ENCODE data around the gene EEF1E1. TPM values are rescaled to one million over a fixed set of nuclear protein-coding genes. Genes with fewer than 3 reads are reported as not detected.

Gene EEF1E1
- polyA plus RNA-seq, 1 donor from 2014 or later: 113 TPM

DNA sequence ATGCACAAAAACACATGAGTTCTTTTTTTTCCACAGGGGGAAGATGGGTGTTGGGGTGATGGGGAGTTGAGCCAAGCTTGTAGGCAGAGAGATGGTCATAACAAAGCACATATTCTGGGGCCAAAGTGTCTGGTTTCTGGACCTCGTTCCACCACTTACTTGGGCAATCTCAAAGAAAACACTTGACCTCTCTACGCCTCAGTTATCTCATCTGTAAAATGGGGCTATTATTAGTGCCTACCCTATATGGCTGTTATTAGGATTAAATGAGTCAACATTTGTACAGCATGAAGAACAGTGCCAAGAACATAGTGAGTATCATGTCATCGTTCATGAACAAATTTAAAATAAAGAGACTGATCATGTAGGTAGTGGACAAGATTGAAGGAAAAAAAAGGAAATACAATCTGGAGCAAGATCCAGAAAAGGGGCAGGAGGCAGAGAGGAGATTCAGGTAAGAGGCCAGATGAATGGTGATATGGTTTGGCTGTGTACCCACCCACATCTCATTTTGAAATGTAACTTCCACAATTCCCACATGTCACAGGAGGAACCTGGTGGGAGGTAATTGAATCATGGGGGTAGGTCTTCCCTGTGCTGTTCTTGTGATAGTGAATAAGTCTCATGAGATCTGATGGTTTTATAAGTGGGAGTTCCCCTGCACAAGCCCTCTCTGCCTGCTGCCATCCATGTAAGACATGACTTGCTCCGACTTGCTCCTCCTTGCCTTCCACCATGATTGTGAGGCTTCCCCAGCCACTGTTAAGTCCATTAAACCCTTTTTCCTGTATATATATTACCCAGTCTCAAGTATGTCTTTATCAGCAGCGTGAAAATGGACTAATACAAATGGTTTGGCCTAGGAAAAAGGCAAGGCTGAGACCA lies 14.2 kb downstream of the EEF1E1 start:
- Histone ChIP-seq H3K36me3 (ENCODE audit: insufficient read depth, low read length) (peaks cover 6% of the 10 kb centered on the region), H3K4me2 (ENCODE audit: low read length) (no peak overlapping the region), H3K9me2 (ENCODE audit: insufficient read depth, low read length) (no peaks in the 10 kb centered on the region), H2AFZ (ENCODE audit: low read depth, low read length) (no peak overlapping the region), H3K27ac (ENCODE audit: low read length) (no peak overlapping the region), H4K20me1 (ENCODE audit: insufficient read depth) (no peaks in the 10 kb centered on the region), H3K9me3 (ENCODE audit: low read length) (no peaks in the 10 kb centered on the region), H3K9ac (ENCODE audit: low read length) (no peak overlapping the region), H3K4me3 (ENCODE audit: low read length) (no peak overlapping the region), H3K79me2 (replicated peaks; ENCODE audit: insufficient read depth, low read length) (no peaks in the 10 kb centered on the region), H3F3A (ENCODE audit: insufficient read depth, low read length, poor library complexity, severe bottlenecking) (no peaks in the 10 kb centered on the region), H3K27me3 (ENCODE audit: insufficient read depth, low read depth, low read length) (no peaks in the 10 kb centered on the region)
- TF ChIP-seq RAD21 (conservative IDR thresholded peaks at IDR 0.05) (no peak), CTCF (IDR thresholded peaks at IDR 0.05; ENCODE audit: poor library complexity, severe bottlenecking) (no peak), SMC3 (conservative IDR thresholded peaks at IDR 0.05; ENCODE audit: poor library complexity) (no peak), POLR2AphosphoS5 (IDR thresholded peaks at IDR 0.05) (no peak), TAF1 (IDR thresholded peaks at IDR 0.05; ENCODE audit: low read depth) (no peak), MXI1 (conservative IDR thresholded peaks at IDR 0.05; ENCODE audit: poor library complexity, severe bottlenecking) (no peak), EZH2 (IDR thresholded peaks at IDR 0.05; ENCODE audit: borderline replicate concordance, insufficient read depth, low read length, poor library complexity, severe bottlenecking) (no peak)

DNA sequence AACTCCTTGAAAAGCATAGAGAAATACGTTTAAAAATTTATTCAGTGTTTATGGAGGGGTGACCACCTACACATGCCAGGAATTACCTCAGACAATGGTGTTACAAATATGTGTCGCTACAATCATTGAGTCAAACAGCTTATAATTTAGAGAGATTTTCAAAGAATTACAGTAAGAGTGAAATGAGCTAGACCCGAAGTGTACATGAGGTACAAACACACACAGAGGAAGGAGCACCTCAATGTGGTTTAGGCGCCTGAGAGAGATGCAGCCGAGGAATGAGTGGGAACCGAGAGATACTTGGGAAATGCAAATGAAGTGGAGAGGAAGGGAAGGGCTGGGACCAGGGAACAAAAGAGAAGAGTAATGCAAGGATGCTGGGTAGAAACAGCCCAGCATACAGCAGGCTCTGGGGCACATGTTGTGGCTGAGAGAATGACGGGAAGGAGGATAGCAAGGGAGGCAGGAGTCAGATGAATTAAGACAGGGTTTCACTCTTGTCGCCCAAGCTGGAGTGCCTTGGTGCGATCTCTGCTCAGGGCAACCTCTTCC lies 15.5 kb downstream of the EEF1E1 start:
- Histone ChIP-seq H2AFZ (ENCODE audit: low read depth, low read length) (no peak overlapping the region), H3K9me3 (ENCODE audit: low read length) (no peaks in the 10 kb centered on the region), H3K27ac (ENCODE audit: low read length) (no peak overlapping the region), H3K9ac (ENCODE audit: low read length) (no peak overlapping the region), H3K9me2 (ENCODE audit: insufficient read depth, low read length) (no peaks in the 10 kb centered on the region), H3K27me3 (ENCODE audit: insufficient read depth, low read depth, low read length) (no peaks in the 10 kb centered on the region), H3F3A (ENCODE audit: insufficient read depth, low read length, poor library complexity, severe bottlenecking) (no peaks in the 10 kb centered on the region), H3K4me3 (ENCODE audit: low read length) (no peak overlapping the region), H3K36me3 (ENCODE audit: insufficient read depth, low read length) (peaks cover 6% of the 10 kb centered on the region), H4K20me1 (ENCODE audit: insufficient read depth) (no peaks in the 10 kb centered on the region), H3K4me2 (ENCODE audit: low read length) (no peak overlapping the region), H3K79me2 (replicated peaks; ENCODE audit: insufficient read depth, low read length) (no peaks in the 10 kb centered on the region)
- TF ChIP-seq RAD21 (conservative IDR thresholded peaks at IDR 0.05): no peak
- no peak for TF ChIP-seq EZH2 (IDR thresholded peaks at IDR 0.05; ENCODE audit: borderline replicate concordance, insufficient read depth, low read length, poor library complexity, severe bottlenecking)
- TF ChIP-seq CTCF (IDR thresholded peaks at IDR 0.05; ENCODE audit: poor library complexity, severe bottlenecking): no peak
- TF ChIP-seq, protein P1, sequence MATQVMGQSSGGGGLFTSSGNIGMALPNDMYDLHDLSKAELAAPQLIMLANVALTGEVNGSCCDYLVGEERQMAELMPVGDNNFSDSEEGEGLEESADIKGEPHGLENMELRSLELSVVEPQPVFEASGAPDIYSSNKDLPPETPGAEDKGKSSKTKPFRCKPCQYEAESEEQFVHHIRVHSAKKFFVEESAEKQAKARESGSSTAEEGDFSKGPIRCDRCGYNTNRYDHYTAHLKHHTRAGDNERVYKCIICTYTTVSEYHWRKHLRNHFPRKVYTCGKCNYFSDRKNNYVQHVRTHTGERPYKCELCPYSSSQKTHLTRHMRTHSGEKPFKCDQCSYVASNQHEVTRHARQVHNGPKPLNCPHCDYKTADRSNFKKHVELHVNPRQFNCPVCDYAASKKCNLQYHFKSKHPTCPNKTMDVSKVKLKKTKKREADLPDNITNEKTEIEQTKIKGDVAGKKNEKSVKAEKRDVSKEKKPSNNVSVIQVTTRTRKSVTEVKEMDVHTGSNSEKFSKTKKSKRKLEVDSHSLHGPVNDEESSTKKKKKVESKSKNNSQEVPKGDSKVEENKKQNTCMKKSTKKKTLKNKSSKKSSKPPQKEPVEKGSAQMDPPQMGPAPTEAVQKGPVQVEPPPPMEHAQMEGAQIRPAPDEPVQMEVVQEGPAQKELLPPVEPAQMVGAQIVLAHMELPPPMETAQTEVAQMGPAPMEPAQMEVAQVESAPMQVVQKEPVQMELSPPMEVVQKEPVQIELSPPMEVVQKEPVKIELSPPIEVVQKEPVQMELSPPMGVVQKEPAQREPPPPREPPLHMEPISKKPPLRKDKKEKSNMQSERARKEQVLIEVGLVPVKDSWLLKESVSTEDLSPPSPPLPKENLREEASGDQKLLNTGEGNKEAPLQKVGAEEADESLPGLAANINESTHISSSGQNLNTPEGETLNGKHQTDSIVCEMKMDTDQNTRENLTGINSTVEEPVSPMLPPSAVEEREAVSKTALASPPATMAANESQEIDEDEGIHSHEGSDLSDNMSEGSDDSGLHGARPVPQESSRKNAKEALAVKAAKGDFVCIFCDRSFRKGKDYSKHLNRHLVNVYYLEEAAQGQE (IDR thresholded peaks at IDR 0.05; ENCODE audit: borderline replicate concordance): no peak
- TF ChIP-seq SMC3 (conservative IDR thresholded peaks at IDR 0.05; ENCODE audit: poor library complexity): no peak
- no peak for TF ChIP-seq POLR2AphosphoS5 (IDR thresholded peaks at IDR 0.05)
- no peak for TF ChIP-seq TAF1 (IDR thresholded peaks at IDR 0.05; ENCODE audit: low read depth)
